ENCODE data around the gene ITK. TPM values are rescaled to one million over a fixed set of nuclear protein-coding genes. Genes with fewer than 3 reads are reported as not detected.

ITK gene
- total RNA-seq, 4 donors from 2014 or later: 0.78 to 5.2 (median 2.1) TPM

DNA sequence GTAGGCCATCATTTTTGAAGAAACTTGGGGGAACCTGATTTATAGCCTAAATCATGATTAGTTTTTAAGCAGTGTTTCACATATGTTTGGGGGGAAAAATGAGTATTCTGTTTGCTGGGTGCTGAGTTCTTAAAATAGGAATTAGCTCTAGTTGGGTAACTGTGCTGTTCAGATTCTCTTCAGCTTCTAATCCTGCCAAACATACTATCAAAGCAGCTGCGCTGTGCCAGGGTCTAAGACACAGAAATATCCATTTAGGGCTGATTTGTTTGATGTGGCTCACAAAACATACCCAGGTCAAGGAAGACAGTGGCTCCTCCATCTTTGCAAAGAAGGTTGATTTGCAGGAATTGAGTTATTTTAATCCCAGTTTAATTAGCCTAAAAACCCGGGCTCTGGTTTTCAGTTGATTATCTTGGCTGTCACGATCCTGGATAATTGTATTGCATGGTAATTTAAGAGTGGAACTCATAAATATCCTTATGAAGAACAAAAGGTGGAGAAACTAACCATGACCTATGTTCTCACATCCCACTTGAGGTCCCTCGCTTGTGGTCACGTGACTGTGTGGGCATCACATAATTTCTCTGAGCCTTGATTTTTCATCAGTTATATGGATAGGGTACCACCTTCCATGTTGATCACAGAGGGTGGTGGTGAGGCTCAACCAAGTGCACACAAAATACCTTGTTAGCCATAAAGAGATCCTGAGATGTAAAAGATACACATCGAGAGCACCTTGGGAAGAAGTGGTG lies 104.0 kb downstream of the ITK start:
- TF ChIP-seq, protein P1, sequence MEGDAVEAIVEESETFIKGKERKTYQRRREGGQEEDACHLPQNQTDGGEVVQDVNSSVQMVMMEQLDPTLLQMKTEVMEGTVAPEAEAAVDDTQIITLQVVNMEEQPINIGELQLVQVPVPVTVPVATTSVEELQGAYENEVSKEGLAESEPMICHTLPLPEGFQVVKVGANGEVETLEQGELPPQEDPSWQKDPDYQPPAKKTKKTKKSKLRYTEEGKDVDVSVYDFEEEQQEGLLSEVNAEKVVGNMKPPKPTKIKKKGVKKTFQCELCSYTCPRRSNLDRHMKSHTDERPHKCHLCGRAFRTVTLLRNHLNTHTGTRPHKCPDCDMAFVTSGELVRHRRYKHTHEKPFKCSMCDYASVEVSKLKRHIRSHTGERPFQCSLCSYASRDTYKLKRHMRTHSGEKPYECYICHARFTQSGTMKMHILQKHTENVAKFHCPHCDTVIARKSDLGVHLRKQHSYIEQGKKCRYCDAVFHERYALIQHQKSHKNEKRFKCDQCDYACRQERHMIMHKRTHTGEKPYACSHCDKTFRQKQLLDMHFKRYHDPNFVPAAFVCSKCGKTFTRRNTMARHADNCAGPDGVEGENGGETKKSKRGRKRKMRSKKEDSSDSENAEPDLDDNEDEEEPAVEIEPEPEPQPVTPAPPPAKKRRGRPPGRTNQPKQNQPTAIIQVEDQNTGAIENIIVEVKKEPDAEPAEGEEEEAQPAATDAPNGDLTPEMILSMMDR (IDR thresholded peaks at IDR 0.05): no peak
- TF ChIP-seq POLR2A (IDR thresholded peaks at IDR 0.05): no peak

DNA sequence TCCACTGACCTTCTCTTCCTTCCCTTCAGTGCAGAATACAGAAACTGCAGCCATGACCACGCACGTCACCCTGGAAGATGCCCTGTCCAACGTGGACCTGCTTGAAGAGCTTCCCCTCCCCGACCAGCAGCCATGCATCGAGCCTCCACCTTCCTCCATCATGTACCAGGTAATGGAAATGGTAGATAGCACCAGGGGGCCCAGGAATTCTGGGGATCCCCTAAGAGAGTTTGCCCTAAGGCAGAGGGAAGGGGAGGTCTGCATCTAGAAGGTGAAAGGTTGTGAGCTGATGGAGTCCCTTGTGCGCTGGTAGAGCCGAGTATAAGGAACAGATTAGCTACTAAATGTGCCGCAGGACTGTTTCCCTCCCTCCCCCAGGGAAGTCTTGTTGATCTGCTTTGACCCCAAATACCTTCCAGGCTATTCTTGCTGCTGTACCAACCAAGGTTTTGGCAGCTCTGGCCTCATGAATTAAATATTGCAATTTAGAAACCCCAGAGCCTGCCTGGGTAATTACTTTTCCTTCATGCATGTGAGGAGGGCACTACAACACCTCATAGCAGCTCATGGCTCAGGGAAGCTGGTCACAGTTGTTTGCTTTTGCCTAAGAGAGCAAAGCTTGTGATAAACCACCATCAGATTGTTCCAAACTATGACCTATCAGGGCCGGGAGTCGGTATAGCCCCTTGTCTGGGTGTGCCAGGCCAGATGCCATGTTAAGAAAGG lies 104.8 kb downstream of the ITK start:
- no peak for TF ChIP-seq POLR2A (IDR thresholded peaks at IDR 0.05)
- TF ChIP-seq, protein P1 (IDR thresholded peaks at IDR 0.05): no peak
- WGBS, 2 donors: 86 to 95% methylated on average over 10 of the region's 10 CpGs
- intact Hi-C loops (cut with DNase I; ENCODE audit: low total_unique reads): no loop called here
- no peak for DNase-seq (ENCODE audit: low spot score in 2 of 2)
- H3K4me3 ChIP-seq (ENCODE audit: low read depth, poor library complexity, severe bottlenecking): no peak overlapping the region

More for the DNA sequence above, 104.0 kb downstream of the ITK start:
- no peak for DNase-seq (ENCODE audit: low spot score in 2 of 2)
- WGBS, 2 donors: 74 to 91% methylated on average over 6 of the region's 6 CpGs
- H3K4me3 ChIP-seq (ENCODE audit: low read depth, poor library complexity, severe bottlenecking): no peak overlapping the region
- intact Hi-C loops (cut with DNase I; ENCODE audit: low total_unique reads): no loop called here

DNA sequence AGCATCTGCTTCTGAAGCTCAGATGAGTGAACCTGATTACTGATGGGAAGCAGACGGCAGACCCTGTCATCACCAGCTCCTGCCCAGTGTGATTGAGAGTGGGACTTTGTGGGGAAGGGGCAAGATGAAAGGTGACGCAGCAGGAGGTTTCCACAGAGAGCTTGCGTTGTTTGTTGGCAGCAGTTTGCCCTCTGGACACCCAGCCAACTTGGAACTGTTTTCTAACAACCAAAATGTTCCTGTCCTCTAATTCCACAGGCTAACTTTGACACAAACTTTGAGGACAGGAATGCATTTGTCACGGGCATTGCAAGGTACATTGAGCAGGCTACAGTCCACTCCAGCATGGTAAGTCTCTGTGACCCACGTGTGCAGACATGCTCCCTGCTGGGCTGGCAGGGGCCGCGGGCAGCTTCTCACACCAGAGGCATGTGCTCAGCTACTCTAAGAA lies 106.1 kb downstream of the ITK start:
- no peak overlapping the region for H3K4me3 ChIP-seq (ENCODE audit: low read depth, poor library complexity, severe bottlenecking)
- intact Hi-C loops (cut with DNase I; ENCODE audit: low total_unique reads): no loop called here
- no peak for TF ChIP-seq POLR2A (IDR thresholded peaks at IDR 0.05)
- TF ChIP-seq, protein P1 (IDR thresholded peaks at IDR 0.05): no peak
- DNase-seq (ENCODE audit: low spot score in 2 of 2): no peak
- 55 to 61% methylated on average over 7 of the region's 7 CpGs for WGBS, 2 donors

DNA sequence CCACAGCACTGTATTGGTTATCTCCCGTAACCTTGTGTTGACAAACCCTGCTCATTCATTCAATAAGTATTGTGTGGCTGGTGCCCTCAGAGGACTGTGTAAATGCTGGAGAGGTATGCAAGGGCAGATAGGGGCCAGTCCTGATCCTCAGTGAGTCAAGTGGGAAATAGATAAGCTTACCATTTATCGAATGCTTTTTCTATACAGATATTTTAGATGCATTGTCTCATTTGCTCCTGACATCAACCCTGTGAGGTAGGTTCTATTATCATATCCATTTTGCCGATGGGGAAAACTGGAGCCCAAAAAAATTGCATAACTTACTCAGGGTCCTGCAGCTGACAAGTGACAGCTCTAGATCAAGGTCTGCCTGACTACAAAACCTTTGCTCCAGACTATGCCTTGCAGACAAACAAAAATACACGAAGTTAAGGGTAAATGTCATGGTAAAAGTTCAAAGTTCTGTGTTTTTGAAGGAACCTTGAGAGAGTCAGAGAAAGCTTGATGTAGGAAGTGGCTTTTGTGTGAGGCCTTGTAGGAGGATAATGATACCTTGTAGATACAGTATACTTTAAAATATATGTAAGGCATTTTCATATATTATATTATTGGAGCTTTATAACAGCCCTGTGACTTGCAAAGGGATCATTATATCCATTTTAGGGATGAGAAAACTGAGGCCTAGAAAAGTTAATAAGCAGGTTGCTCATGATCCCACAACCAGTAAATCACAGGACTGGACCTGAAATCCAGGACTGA lies 107.9 kb downstream of the ITK start:
- H3K4me3 ChIP-seq (ENCODE audit: low read depth, poor library complexity, severe bottlenecking): no peak overlapping the region
- intact Hi-C loops (cut with DNase I; ENCODE audit: low total_unique reads): no loop called here
- TF ChIP-seq, protein P1 (IDR thresholded peaks at IDR 0.05): no peak
- no peak for TF ChIP-seq POLR2A (IDR thresholded peaks at IDR 0.05)
- 87 to 88% methylated on average over 4 of the region's 4 CpGs for WGBS, 2 donors
- DNase-seq (ENCODE audit: low spot score in 2 of 2): no peak

DNA sequence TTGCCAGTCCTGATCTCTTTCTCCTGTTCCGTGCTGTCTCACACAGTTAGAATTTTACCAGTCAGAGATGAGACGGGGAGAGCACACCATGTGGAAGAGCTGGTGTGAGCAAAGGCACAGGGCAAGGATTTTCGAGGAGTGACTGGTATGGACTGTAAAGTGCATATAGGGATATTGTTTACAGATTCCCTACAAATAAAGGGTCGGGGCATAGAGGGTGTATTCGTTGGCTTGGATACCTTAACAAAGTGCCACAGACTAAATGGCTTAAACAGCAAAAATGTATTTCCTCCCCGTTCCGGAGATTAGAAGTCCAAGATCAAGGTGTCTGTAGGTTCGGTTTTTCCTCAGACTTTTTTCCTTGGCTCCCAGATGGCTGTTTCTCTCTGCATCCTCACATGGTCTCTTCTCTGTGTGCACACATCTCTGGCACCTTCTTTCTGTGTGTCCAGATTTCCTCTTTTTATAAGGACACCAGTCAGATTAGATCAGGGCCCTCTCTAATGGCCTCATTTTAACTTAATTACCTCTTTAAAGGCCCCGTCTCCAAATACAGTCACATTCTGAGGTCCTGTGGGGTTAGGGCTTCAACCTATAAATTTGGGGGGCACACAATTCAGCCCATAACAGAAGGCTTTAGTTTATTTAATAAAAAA lies 108.7 kb downstream of the ITK start:
- intact Hi-C loops (cut with DNase I; ENCODE audit: low total_unique reads): no loop called here
- no peak overlapping the region for H3K4me3 ChIP-seq (ENCODE audit: low read depth, poor library complexity, severe bottlenecking)
- no peak for DNase-seq (ENCODE audit: low spot score in 2 of 2)
- TF ChIP-seq, protein P1 (IDR thresholded peaks at IDR 0.05): no peak
- no peak for TF ChIP-seq POLR2A (IDR thresholded peaks at IDR 0.05)
- 89 to 90% methylated on average over 9 of the region's 9 CpGs for WGBS, 2 donors
